DND-41 (cell line): ENCODE measurements around the gene ENTPD8.

Experiments used
- CTCF ChIP-seq: IDR thresholded peaks from 2 replicates; pipeline ENCODE4 v1.5.1; 2012; ENCODE audit warnings: borderline replicate concordance, low read length, moderate library complexity, mild to moderate bottlenecking; ENCODE audit not compliant: poor library complexity, severe bottlenecking; ENCODE audit errors: extremely low read depth
- EZH2 ChIP-seq: IDR thresholded peaks from 3 replicates; pipeline ENCODE4 v1.6.1; 2012; ENCODE audit warnings: borderline replicate concordance, low read depth, mild to moderate bottlenecking, moderate library complexity, low read length, inconsistent platforms; ENCODE audit not compliant: severe bottlenecking

DNA sequence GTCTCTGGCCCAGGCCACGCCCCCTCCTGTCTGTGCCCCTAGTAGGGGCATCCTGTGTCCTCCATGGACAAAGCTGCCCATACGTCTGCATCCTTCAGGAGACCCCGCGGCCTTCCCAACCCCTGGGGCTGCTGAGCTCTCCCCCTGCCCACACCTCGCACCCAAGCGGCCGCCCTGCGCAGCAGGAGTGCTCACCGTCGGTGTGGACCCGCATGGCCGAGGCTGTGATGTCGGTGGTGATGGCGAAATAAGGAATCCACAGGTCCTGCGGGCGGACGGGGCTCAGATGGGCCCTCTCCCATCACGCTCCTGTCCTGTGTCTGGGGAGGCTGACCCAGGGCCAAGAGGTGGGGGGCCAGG, 22.8 kb upstream of the ENTPD8 start:
- TF ChIP-seq EZH2 (no peak), CTCF (no peak)
